Measurements from ENCODE around the gene SREBF1.

The SREBF1 gene

GRCh38 chr17:17857496-17857895 lies 20.7 kb upstream of the SREBF1 start:
- Histone ChIP-seq H3K9me3 (ENCODE audit: control insufficient read depth in 2 of 2, low read length in 2 of 2) (no peaks in the 10 kb centered on the region), H3K9ac (ENCODE audit: low read length in 2 of 2) (no peak overlapping the region), H3K27ac (ENCODE audit: low read length) (no peak overlapping the region), H3K4me1 (ENCODE audit: control insufficient read depth, insufficient read depth, low read length) (peaks cover 15% of the 10 kb centered on the region), H3K36me3 (ENCODE audit: control insufficient read depth in 2 of 2, insufficient read depth in 2 of 2, low read length in 2 of 2) (peaks cover 0 to 10% of the 10 kb centered on the region in 2 donors), H3K27me3 (ENCODE audit: control insufficient read depth in 1 of 2, insufficient read depth in 2 of 2, low read length in 2 of 2) (no peaks in the 10 kb centered on the region), H3K4me3 (ENCODE audit: low read length in 2 of 2) (no peak overlapping the region)

- Histone ChIP-seq H3K4me3 (ENCODE audit: low read length in 2 of 2) (no peak overlapping the region), H3K4me1 (ENCODE audit: control insufficient read depth, insufficient read depth, low read length) (peaks cover 15% of the 10 kb centered on the region), H3K27me3 (ENCODE audit: control insufficient read depth in 1 of 2, insufficient read depth in 2 of 2, low read length in 2 of 2) (no peaks in the 10 kb centered on the region), H3K9ac (ENCODE audit: low read length in 2 of 2) (no peak overlapping the region), H3K9me3 (ENCODE audit: control insufficient read depth in 2 of 2, low read length in 2 of 2) (no peaks in the 10 kb centered on the region), H3K36me3 (ENCODE audit: control insufficient read depth in 2 of 2, insufficient read depth in 2 of 2, low read length in 2 of 2) (peaks cover 0 to 10% of the 10 kb centered on the region in 2 donors), H3K27ac (ENCODE audit: low read length) (no peak overlapping the region)
Measured at GRCh38 chr17:17856386-17856785, 19.6 kb upstream of the SREBF1 start.

- Histone ChIP-seq H3K9ac (ENCODE audit: low read length in 2 of 2) (no peak overlapping the region), H3K4me1 (ENCODE audit: control insufficient read depth, insufficient read depth, low read length) (peaks cover 15% of the 10 kb centered on the region), H3K27me3 (ENCODE audit: control insufficient read depth in 1 of 2, insufficient read depth in 2 of 2, low read length in 2 of 2) (no peaks in the 10 kb centered on the region), H3K36me3 (ENCODE audit: control insufficient read depth in 2 of 2, insufficient read depth in 2 of 2, low read length in 2 of 2) (peaks cover 0 to 8% of the 10 kb centered on the region in 2 donors), H3K27ac (ENCODE audit: low read length) (no peak overlapping the region), H3K4me3 (ENCODE audit: low read length in 2 of 2) (no peak overlapping the region), H3K9me3 (ENCODE audit: control insufficient read depth in 2 of 2, low read length in 2 of 2) (no peaks in the 10 kb centered on the region)
Measured at GRCh38 chr17:17855976-17856375, 19.2 kb upstream of the SREBF1 start.

- peaks cover 22% of the 10 kb centered on the region for H3K4me1 ChIP-seq (ENCODE audit: control insufficient read depth, insufficient read depth, low read length)
- no peaks in the 10 kb centered on the region for H3K27me3 ChIP-seq (ENCODE audit: control insufficient read depth in 1 of 2, insufficient read depth in 2 of 2, low read length in 2 of 2)
- H3K9me3 ChIP-seq (ENCODE audit: control insufficient read depth in 2 of 2, low read length in 2 of 2): no peaks in the 10 kb centered on the region
- H3K4me3 ChIP-seq (ENCODE audit: low read length in 2 of 2): no peak overlapping the region
- peaks cover 0 to 6% of the 10 kb centered on the region in 2 donors for H3K36me3 ChIP-seq (ENCODE audit: control insufficient read depth in 2 of 2, insufficient read depth in 2 of 2, low read length in 2 of 2)
- H3K9ac ChIP-seq (ENCODE audit: low read length in 2 of 2): no peak overlapping the region
- no peak overlapping the region for H3K27ac ChIP-seq (ENCODE audit: low read length)
Measured at GRCh38 chr17:17853811-17854447, 17.1 kb upstream of the SREBF1 start.

GRCh38 chr17:17852930-17853329 lies 16.1 kb upstream of the SREBF1 start:
- peaks cover 0 to 6% of the 10 kb centered on the region in 2 donors for H3K36me3 ChIP-seq (ENCODE audit: control insufficient read depth in 2 of 2, insufficient read depth in 2 of 2, low read length in 2 of 2)
- H3K4me3 ChIP-seq (ENCODE audit: low read length in 2 of 2): no peak overlapping the region
- H3K27me3 ChIP-seq (ENCODE audit: control insufficient read depth in 1 of 2, insufficient read depth in 2 of 2, low read length in 2 of 2): no peaks in the 10 kb centered on the region
- no peak overlapping the region for H3K27ac ChIP-seq (ENCODE audit: low read length)
- peaks cover 32% of the 10 kb centered on the region for H3K4me1 ChIP-seq (ENCODE audit: control insufficient read depth, insufficient read depth, low read length)
- H3K9me3 ChIP-seq (ENCODE audit: control insufficient read depth in 2 of 2, low read length in 2 of 2): no peaks in the 10 kb centered on the region
- H3K9ac ChIP-seq (ENCODE audit: low read length in 2 of 2): no peak overlapping the region

GRCh38 chr17:17851103-17852002 lies 14.6 kb upstream of the SREBF1 start:
- Histone ChIP-seq H3K9ac (ENCODE audit: low read length in 2 of 2) (no peak overlapping the region), H3K36me3 (ENCODE audit: control insufficient read depth in 2 of 2, insufficient read depth in 2 of 2, low read length in 2 of 2) (peaks cover 0 to 6% of the 10 kb centered on the region in 2 donors), H3K27ac (ENCODE audit: low read length) (no peak overlapping the region), H3K4me1 (ENCODE audit: control insufficient read depth, insufficient read depth, low read length) (peaks cover 32% of the 10 kb centered on the region), H3K4me3 (ENCODE audit: low read length in 2 of 2) (no peak overlapping the region), H3K27me3 (ENCODE audit: control insufficient read depth in 1 of 2, insufficient read depth in 2 of 2, low read length in 2 of 2) (no peaks in the 10 kb centered on the region), H3K9me3 (ENCODE audit: control insufficient read depth in 2 of 2, low read length in 2 of 2) (no peaks in the 10 kb centered on the region)

- H3K27me3 ChIP-seq (ENCODE audit: control insufficient read depth in 1 of 2, insufficient read depth in 2 of 2, low read length in 2 of 2): no peaks in the 10 kb centered on the region
- peaks cover 22% of the 10 kb centered on the region for H3K4me1 ChIP-seq (ENCODE audit: control insufficient read depth, insufficient read depth, low read length)
- H3K9ac ChIP-seq (ENCODE audit: low read length in 2 of 2): peak overlapping the region; percentile 21 to 43
- peaks cover 0 to 9% of the 10 kb centered on the region in 2 donors for H3K36me3 ChIP-seq (ENCODE audit: control insufficient read depth in 2 of 2, insufficient read depth in 2 of 2, low read length in 2 of 2)
- H3K4me3 ChIP-seq (ENCODE audit: low read length in 2 of 2): no peak overlapping the region
- no peaks in the 10 kb centered on the region for H3K9me3 ChIP-seq (ENCODE audit: control insufficient read depth in 2 of 2, low read length in 2 of 2)
- peak overlapping the region; percentile 58 for H3K27ac ChIP-seq (ENCODE audit: low read length)
Measured at GRCh38 chr17:17849845-17850373, 13.1 kb upstream of the SREBF1 start.

- Histone ChIP-seq H3K4me1 (ENCODE audit: control insufficient read depth, insufficient read depth, low read length) (peaks cover 22% of the 10 kb centered on the region), H3K27me3 (ENCODE audit: control insufficient read depth in 1 of 2, insufficient read depth in 2 of 2, low read length in 2 of 2) (no peaks in the 10 kb centered on the region), H3K9ac (ENCODE audit: low read length in 2 of 2) (peak overlapping the region; percentile 21 to 43), H3K27ac (ENCODE audit: low read length) (peak overlapping the region; percentile 58), H3K4me3 (ENCODE audit: low read length in 2 of 2) (no peak overlapping the region), H3K9me3 (ENCODE audit: control insufficient read depth in 2 of 2, low read length in 2 of 2) (no peaks in the 10 kb centered on the region), H3K36me3 (ENCODE audit: control insufficient read depth in 2 of 2, insufficient read depth in 2 of 2, low read length in 2 of 2) (peaks cover 0 to 9% of the 10 kb centered on the region in 2 donors)
Measured at GRCh38 chr17:17849147-17849820, 12.5 kb upstream of the SREBF1 start.

- Histone ChIP-seq H3K4me3 (ENCODE audit: low read length in 2 of 2) (no peak overlapping the region), H3K9me3 (ENCODE audit: control insufficient read depth in 2 of 2, low read length in 2 of 2) (no peaks in the 10 kb centered on the region), H3K27ac (ENCODE audit: low read length) (peak overlapping the region; percentile 58), H3K36me3 (ENCODE audit: control insufficient read depth in 2 of 2, insufficient read depth in 2 of 2, low read length in 2 of 2) (peaks cover 0 to 9% of the 10 kb centered on the region in 2 donors), H3K4me1 (ENCODE audit: control insufficient read depth, insufficient read depth, low read length) (peaks cover 22% of the 10 kb centered on the region), H3K9ac (ENCODE audit: low read length in 2 of 2) (no peak overlapping the region), H3K27me3 (ENCODE audit: control insufficient read depth in 1 of 2, insufficient read depth in 2 of 2, low read length in 2 of 2) (no peaks in the 10 kb centered on the region)
Measured at GRCh38 chr17:17848311-17849082, 11.7 kb upstream of the SREBF1 start.

- Histone ChIP-seq H3K4me3 (ENCODE audit: low read length in 2 of 2) (no peak overlapping the region), H3K27me3 (ENCODE audit: control insufficient read depth in 1 of 2, insufficient read depth in 2 of 2, low read length in 2 of 2) (no peaks in the 10 kb centered on the region), H3K9ac (ENCODE audit: low read length in 2 of 2) (no peak overlapping the region), H3K27ac (ENCODE audit: low read length) (no peak overlapping the region), H3K9me3 (ENCODE audit: control insufficient read depth in 2 of 2, low read length in 2 of 2) (no peaks in the 10 kb centered on the region), H3K36me3 (ENCODE audit: control insufficient read depth in 2 of 2, insufficient read depth in 2 of 2, low read length in 2 of 2) (peaks cover 0 to 9% of the 10 kb centered on the region in 2 donors), H3K4me1 (ENCODE audit: control insufficient read depth, insufficient read depth, low read length) (peaks cover 22% of the 10 kb centered on the region)
Measured at GRCh38 chr17:17847726-17848125, 10.9 kb upstream of the SREBF1 start.
